Mammary epithelial cell (primary cell): Measurements from ENCODE around the gene HSPA12A.

ENCODE experiments used
- CTCF ChIP-seq, 2 donors: IDR thresholded peaks in 1 of 2; conservative IDR thresholded peaks in 1 of 2; 2 replicates each; pipeline ENCODE4 v1.5.1; 2011 to 2012; ENCODE audit warnings: inconsistent platforms in 2 of 2, low read length in 2 of 2, mild to moderate bottlenecking in 2 of 2, control low read depth in 1 of 2, low read depth in 1 of 2; ENCODE audit not compliant: insufficient read depth in 1 of 2; ENCODE audit errors: extremely low read depth in 1 of 2
- EZH2 ChIP-seq: IDR thresholded peaks from 2 replicates; pipeline ENCODE4 v1.6.1; 2012; ENCODE audit warnings: low read length, inconsistent platforms, borderline replicate concordance

GRCh38 chr10:116694927-116695268 lies 47.5 kb downstream of the HSPA12A start:
- TF ChIP-seq CTCF (conservative IDR thresholded peaks at IDR 0.05 in 1 of 2, IDR thresholded peaks at IDR 0.05 in 1 of 2; ENCODE audit: extremely low read depth in 1 of 2, insufficient read depth in 1 of 2, low read depth in 1 of 2, low read length in 2 of 2) (no peak), EZH2 (no peak)
